ENCODE results near the gene SMYD3.

SMYD3 gene

GRCh38 chr1:246008363-246008831, 498.7 kb downstream of the SMYD3 start:
- DNase-seq (ENCODE audit: low spot score in 2 of 2): no peak
- no peaks in the 10 kb centered on the region for H3K9me3 Mint-ChIP-seq
- H3K36me3 Mint-ChIP-seq: no peaks in the 10 kb centered on the region
- no peak for ATAC-seq (ENCODE audit: low read depth)
- no peak overlapping the region for H3K27ac Mint-ChIP-seq
- no peaks in the 10 kb centered on the region for H3K4me1 Mint-ChIP-seq
- no peak overlapping the region for H3K4me3 Mint-ChIP-seq
- H3K27me3 Mint-ChIP-seq: no peaks in the 10 kb centered on the region

GRCh38 chr1:246005067-246005466, 502.0 kb downstream of the SMYD3 start:
- ATAC-seq (ENCODE audit: low read depth) (no peak), DNase-seq (ENCODE audit: low spot score in 2 of 2) (no peak)
- no peak overlapping the region for H3K4me3 Mint-ChIP-seq
- H3K9me3 Mint-ChIP-seq: no peaks in the 10 kb centered on the region
- no peaks in the 10 kb centered on the region for H3K27me3 Mint-ChIP-seq
- no peak overlapping the region for H3K27ac Mint-ChIP-seq
- no peaks in the 10 kb centered on the region for H3K36me3 Mint-ChIP-seq
- peaks cover 2% of the 10 kb centered on the region for H3K4me1 Mint-ChIP-seq

- peaks cover 2% of the 10 kb centered on the region for H3K4me1 Mint-ChIP-seq
- no peak overlapping the region for H3K4me3 Mint-ChIP-seq
- ATAC-seq (ENCODE audit: low read depth): no peak
- no peaks in the 10 kb centered on the region for H3K9me3 Mint-ChIP-seq
- no peak for DNase-seq (ENCODE audit: low spot score in 2 of 2)
- H3K27me3 Mint-ChIP-seq: no peaks in the 10 kb centered on the region
- H3K36me3 Mint-ChIP-seq: no peaks in the 10 kb centered on the region
- no peak overlapping the region for H3K27ac Mint-ChIP-seq
Observed at GRCh38 chr1:246004301-246004700, 502.8 kb downstream of the SMYD3 start.

- H3K27ac Mint-ChIP-seq: no peak overlapping the region
- ATAC-seq (ENCODE audit: low read depth) (no peak), DNase-seq (ENCODE audit: low spot score in 2 of 2) (no peak)
- H3K27me3 Mint-ChIP-seq: no peaks in the 10 kb centered on the region
- H3K4me3 Mint-ChIP-seq: no peak overlapping the region
- no peaks in the 10 kb centered on the region for H3K9me3 Mint-ChIP-seq
- no peaks in the 10 kb centered on the region for H3K36me3 Mint-ChIP-seq
- H3K4me1 Mint-ChIP-seq: peaks cover 2% of the 10 kb centered on the region
Observed at GRCh38 chr1:246003442-246003730, 503.7 kb downstream of the SMYD3 start.

GRCh38 chr1:246002725-246003441, 504.2 kb downstream of the SMYD3 start:
- H3K9me3 Mint-ChIP-seq: no peaks in the 10 kb centered on the region
- DNase-seq (ENCODE audit: low spot score in 2 of 2): peak; percentile 80 to 83
- ATAC-seq (ENCODE audit: low read depth): peak; percentile 76
- peaks cover 2% of the 10 kb centered on the region for H3K4me1 Mint-ChIP-seq
- no peaks in the 10 kb centered on the region for H3K27me3 Mint-ChIP-seq
- H3K27ac Mint-ChIP-seq: no peak overlapping the region
- no peak overlapping the region for H3K4me3 Mint-ChIP-seq
- H3K36me3 Mint-ChIP-seq: no peaks in the 10 kb centered on the region

DNA sequence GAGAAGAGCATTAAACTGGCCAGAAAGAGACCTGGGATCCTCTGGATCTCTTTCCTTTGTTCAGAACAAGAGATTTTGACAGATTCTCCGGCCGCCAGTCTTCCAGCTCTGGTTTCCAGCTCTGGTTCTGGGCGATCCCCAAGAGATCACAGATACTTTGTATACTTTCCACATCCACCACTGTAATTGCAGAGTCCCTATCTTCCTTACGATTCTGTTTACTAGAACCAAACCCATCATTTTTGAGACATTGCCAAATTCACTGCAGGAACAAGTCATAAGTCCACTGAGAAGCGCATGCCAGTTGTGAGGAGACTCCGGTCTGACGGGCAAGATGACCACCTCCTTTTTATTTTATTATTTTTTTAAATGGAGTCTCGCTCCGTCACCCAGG, 505.2 kb downstream of the SMYD3 start:
- DNase-seq (ENCODE audit: low spot score in 2 of 2) (no peak), ATAC-seq (ENCODE audit: low read depth) (no peak)
- no peaks in the 10 kb centered on the region for H3K9me3 Mint-ChIP-seq

GRCh38 chr1:246001142-246001836, 505.8 kb downstream of the SMYD3 start:
- H3K9me3 Mint-ChIP-seq: no peaks in the 10 kb centered on the region
- H3K4me1 Mint-ChIP-seq: peaks cover 2% of the 10 kb centered on the region
- no peak overlapping the region for H3K27ac Mint-ChIP-seq
- no peaks in the 10 kb centered on the region for H3K27me3 Mint-ChIP-seq
- ATAC-seq (ENCODE audit: low read depth) (no peak), DNase-seq (ENCODE audit: low spot score in 2 of 2) (no peak)
- H3K4me3 Mint-ChIP-seq: no peak overlapping the region
- H3K36me3 Mint-ChIP-seq: no peaks in the 10 kb centered on the region

More for the DNA sequence above, 505.2 kb downstream of the SMYD3 start:
- H3K36me3 Mint-ChIP-seq: no peaks in the 10 kb centered on the region
- H3K27me3 Mint-ChIP-seq: no peaks in the 10 kb centered on the region
- H3K4me1 Mint-ChIP-seq: peaks cover 2% of the 10 kb centered on the region
- H3K27ac Mint-ChIP-seq: no peak overlapping the region
- no peak overlapping the region for H3K4me3 Mint-ChIP-seq

DNA sequence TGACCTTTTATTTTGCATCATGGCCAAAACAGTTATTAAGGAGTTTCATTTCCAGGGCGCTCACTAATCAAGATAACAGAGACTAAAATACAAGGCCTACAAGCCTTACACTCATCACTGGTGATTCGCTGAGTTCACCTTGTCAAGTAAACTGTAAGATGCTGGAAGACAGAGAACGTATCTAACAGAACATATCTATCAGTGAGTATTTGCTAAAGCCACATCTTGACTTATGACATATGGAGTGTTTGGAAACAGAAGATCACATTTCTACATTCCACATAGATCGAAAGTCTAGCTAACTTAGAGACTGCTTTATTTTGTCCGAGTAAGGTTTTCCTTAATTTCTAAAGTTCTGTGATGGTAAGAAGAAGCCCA, 506.5 kb downstream of the SMYD3 start:
- Mint-ChIP-seq H3K4me3 (no peak overlapping the region), H3K36me3 (no peaks in the 10 kb centered on the region), H3K27ac (peak overlapping the region; percentile 12), H3K4me1 (peaks cover 2% of the 10 kb centered on the region), H3K27me3 (no peaks in the 10 kb centered on the region), H3K9me3 (no peaks in the 10 kb centered on the region)
- DNase-seq (ENCODE audit: low spot score in 2 of 2) (no peak), ATAC-seq (ENCODE audit: low read depth) (no peak)

GRCh38 chr1:245999697-246000637, 507.1 kb downstream of the SMYD3 start:
- no peak for DNase-seq (ENCODE audit: low spot score in 2 of 2)
- Mint-ChIP-seq H3K4me1 (peaks cover 2% of the 10 kb centered on the region), H3K36me3 (no peaks in the 10 kb centered on the region), H3K9me3 (no peaks in the 10 kb centered on the region), H3K27ac (peak overlapping the region; percentile 12), H3K4me3 (no peak overlapping the region), H3K27me3 (no peaks in the 10 kb centered on the region)
- ATAC-seq (ENCODE audit: low read depth): peak; percentile 71

DNA sequence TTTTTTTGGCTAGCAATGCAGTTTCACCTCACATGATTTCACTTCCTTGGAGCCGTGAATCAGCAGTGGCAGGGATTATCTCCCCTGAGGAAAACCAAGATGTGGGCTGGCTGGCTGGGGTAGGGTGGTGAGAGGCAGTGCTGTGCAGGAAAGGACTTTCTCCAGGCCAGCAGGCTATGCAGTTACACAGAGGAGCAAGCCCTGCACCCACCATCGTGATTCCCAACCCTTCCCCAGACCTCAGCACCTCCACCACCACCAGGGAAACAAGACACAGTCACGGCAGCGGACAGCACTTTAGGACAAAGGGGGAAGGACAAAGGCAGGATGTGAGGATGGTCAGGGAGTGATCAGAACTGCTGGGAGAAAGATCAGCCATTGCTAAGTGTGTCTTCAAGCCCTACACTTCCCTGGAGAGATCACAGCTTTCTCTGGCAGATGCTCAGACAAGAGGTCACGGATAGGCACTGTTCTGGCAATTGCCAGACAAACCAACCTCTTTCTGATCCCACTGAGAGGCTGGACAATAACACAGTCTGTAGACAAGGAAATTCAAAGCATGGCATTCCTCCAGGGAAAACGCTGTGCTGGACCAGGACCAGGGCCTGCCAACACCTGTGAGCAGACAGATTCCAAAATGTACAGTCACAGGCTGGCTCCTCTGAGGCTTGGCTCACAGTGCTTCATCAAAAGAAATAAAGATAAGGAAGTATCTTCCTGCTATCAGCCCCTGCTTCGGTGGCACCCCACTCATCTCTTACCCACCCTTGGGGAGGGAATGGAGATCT, 509.4 kb downstream of the SMYD3 start:
- no peaks in the 10 kb centered on the region for H3K27me3 Mint-ChIP-seq
- no peak for DNase-seq (ENCODE audit: low spot score in 2 of 2)
- H3K4me3 Mint-ChIP-seq: no peak overlapping the region
- no peaks in the 10 kb centered on the region for H3K4me1 Mint-ChIP-seq
- no peaks in the 10 kb centered on the region for H3K9me3 Mint-ChIP-seq
- no peak overlapping the region for H3K27ac Mint-ChIP-seq
- peaks cover 6% of the 10 kb centered on the region for H3K36me3 Mint-ChIP-seq
- ATAC-seq (ENCODE audit: low read depth): no peak

DNA sequence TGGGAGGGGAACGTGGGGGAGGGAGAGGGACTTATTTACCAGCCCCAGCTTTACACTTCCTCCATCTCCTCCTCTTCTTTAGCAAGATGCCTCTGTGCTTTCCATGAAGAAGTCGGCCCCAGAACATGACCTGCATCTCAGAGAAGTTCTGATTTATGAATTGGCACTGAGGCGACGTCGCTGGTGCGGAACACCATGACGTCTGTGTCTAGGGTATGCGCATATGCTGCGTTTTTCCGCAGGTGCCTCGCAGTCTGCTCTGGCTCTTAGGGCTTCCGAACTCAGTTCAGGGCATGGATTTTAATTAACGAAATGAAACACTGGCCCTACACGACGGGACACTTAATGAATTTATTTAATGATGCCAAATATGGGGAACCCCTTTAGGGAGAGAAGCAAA, 510.3 kb downstream of the SMYD3 start:
- Mint-ChIP-seq H3K27me3 (no peaks in the 10 kb centered on the region), H3K4me3 (no peak overlapping the region), H3K36me3 (peaks cover 6% of the 10 kb centered on the region), H3K4me1 (no peaks in the 10 kb centered on the region), H3K9me3 (no peaks in the 10 kb centered on the region), H3K27ac (no peak overlapping the region)
- DNase-seq (ENCODE audit: low spot score in 2 of 2): no peak
- ATAC-seq (ENCODE audit: low read depth): no peak

DNA sequence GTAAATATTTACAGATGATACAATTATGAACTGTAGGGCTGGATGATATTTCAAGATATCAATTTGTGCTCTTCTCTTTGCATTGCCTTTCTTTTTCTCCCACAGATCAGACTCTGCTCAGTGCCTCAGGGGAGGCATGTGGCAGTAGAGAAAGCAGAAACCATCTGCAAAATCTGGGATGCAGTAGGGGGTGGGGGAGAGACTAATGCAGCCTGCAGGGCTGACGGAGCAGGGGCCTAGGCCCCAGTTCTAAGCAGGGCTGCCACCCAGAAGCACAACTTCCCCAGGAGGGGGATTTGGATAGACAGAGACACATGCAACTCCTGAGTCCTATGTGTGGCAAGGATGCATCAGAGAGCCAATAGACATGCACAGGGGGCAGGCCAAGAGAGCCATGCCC, 511.6 kb downstream of the SMYD3 start:
- Mint-ChIP-seq H3K4me3 (no peak overlapping the region), H3K27me3 (no peaks in the 10 kb centered on the region), H3K27ac (no peak overlapping the region), H3K4me1 (peaks cover 2% of the 10 kb centered on the region), H3K36me3 (peaks cover 6% of the 10 kb centered on the region), H3K9me3 (no peaks in the 10 kb centered on the region)
- DNase-seq (ENCODE audit: low spot score in 2 of 2) (no peak), ATAC-seq (ENCODE audit: low read depth) (no peak)

- ATAC-seq (ENCODE audit: low read depth) (no peak), DNase-seq (ENCODE audit: low spot score in 2 of 2) (no peak)
- Mint-ChIP-seq H3K27ac (no peak overlapping the region), H3K4me3 (no peak overlapping the region), H3K36me3 (peaks cover 10% of the 10 kb centered on the region), H3K9me3 (peaks cover 1% of the 10 kb centered on the region), H3K27me3 (peaks cover 2% of the 10 kb centered on the region), H3K4me1 (peaks cover 4% of the 10 kb centered on the region)
Observed at GRCh38 chr1:245991266-245991665, 515.8 kb downstream of the SMYD3 start.
